Smooth muscle cell (in vitro differentiated cells): ENCODE data around the gene ETNK2. TPM values are rescaled to one million over a fixed set of nuclear protein-coding genes. Genes with fewer than 3 reads are reported as not detected.

Experiments
- DNase-seq: peaks from one replicate; lab custom pipeline; 2025; ENCODE audit not compliant: unreplicated experiment; lab: John Stamatoyannopoulos, UW
- H2AFZ ChIP-seq: fragments of 200-600 bp; sonication (generic); 2 replicates; pipeline ENCODE4 v1.6.0; 2016; ENCODE audit warnings: antibody characterized with exemption, low read depth, mild to moderate bottlenecking
- H3F3A ChIP-seq: fragments of 200-600 bp; sonication (generic); 2 replicates; pipeline ENCODE4 v1.6.0; 2017; ENCODE audit warnings: antibody characterized with exemption, low read depth
- H3K27ac ChIP-seq: fragments of 200-600 bp; sonication (generic); 2 replicates; pipeline ENCODE4 v1.5.1; 2016; ENCODE audit warnings: low read depth, mild to moderate bottlenecking
- H3K27me3 ChIP-seq: fragments of 200-600 bp; sonication (generic); 2 replicates; pipeline ENCODE4 v1.6.1; 2016; ENCODE audit warnings: low read depth, mild to moderate bottlenecking
- H3K36me3 ChIP-seq: fragments of 200-600 bp; sonication (generic); 2 replicates; pipeline ENCODE4 v1.5.1; 2016; ENCODE audit warnings: low read depth
- H3K4me1 ChIP-seq: fragments of 200-600 bp; sonication (generic); 2 replicates; pipeline ENCODE4 v1.5.1; 2016; ENCODE audit warnings: low read depth
- H3K4me2 ChIP-seq: fragments of 200-600 bp; sonication (generic); 2 replicates; pipeline ENCODE4 v1.6.0; 2016; ENCODE audit warnings: mild to moderate bottlenecking
- H3K4me3 ChIP-seq: fragments of 200-600 bp; sonication (generic); 2 replicates; pipeline ENCODE4 v1.5.1; 2016; ENCODE audit warnings: mild to moderate bottlenecking
- H3K79me2 ChIP-seq: fragments of 200-600 bp; sonication (generic); 2 replicates; pipeline ENCODE4 v1.6.0; 2016; ENCODE audit warnings: low read depth, mild to moderate bottlenecking
- H3K9ac ChIP-seq: fragments of 200-600 bp; sonication (generic); 2 replicates; pipeline ENCODE4 v1.6.0; 2016; ENCODE audit warnings: low read depth
- H3K9me3 ChIP-seq: fragments of 200-600 bp; sonication (generic); replicated peaks from 2 replicates; pipeline ENCODE4 v1.5.1; 2016; ENCODE audit warnings: low read depth
- H4K20me1 ChIP-seq: fragments of 200-600 bp; sonication (generic); 2 replicates; pipeline ENCODE4 v1.6.0; 2016; ENCODE audit warnings: low read depth
- WGBS: methylation state at CpG from one replicate; pipeline ENCODE4 v1.1.7; 2016; ENCODE audit warnings: low lambda C conversion rate; 5-methylcytosine and 5-hydroxymethylcytosine counted together
- polyA plus RNA-seq: library from polyadenylated mRNA; unstranded; fragments of >200 nt; fragmentation: Nextera tagmentation; extraction: Ambion mirVana; gene quantifications from 2 replicates; pipeline ENCODE4 v1.2.1, GENCODE V29; 2016
- total RNA-seq: library from RNA; depleted of rRNA; stranded (reverse); fragments of >200 nt; gene quantifications from 2 replicates; pipeline ENCODE4 v1.2.3, GENCODE V29; 2014
- TF ChIP-seq, protein P1 (sequence below): fragments of 200-600 bp; sonication (generic); IDR thresholded peaks from 2 replicates; pipeline ENCODE4 v1.5.1; 2017; ENCODE audit warnings: borderline replicate concordance, mild to moderate bottlenecking, antibody characterized with exemption; ENCODE audit not compliant: insufficient read depth, poor library complexity, severe bottlenecking

ETNK2 gene
- total and polyA plus RNA-seq, 2 experiments from 2014 or later, result 8.9 to 21.4 TPM

DNA sequence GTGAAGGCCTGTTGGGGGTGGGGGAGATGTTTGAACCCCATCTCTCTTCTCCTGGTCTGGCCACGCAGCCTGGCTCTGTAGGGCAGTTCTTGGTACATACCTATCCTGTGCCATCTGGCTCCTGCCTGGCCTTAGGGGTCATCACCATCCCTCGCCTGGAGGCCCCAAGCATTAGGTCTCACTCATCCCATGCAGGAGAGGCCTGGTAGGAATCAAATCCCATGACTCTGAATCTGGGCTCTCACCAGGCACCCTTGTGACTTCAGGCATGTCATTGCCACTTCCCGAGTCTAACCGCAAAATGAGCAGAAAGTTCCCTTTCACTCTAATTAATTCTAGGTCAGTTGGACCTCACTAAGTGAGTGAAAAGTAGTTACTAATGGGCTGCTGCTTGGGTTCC is 37.2 kb downstream of the ETNK2 start:
- H3K79me2 ChIP-seq, result peaks cover 4% of the 10 kb centered on the region
- H3K4me1 ChIP-seq, result peaks cover under 1% of the 10 kb centered on the region
- WGBS, result 94% methylated on average over 4 of the region's 4 CpGs
- H3K36me3 ChIP-seq, result no peaks in the 10 kb centered on the region
- no peak overlapping the region for H3K27ac ChIP-seq
- no peak for DNase-seq
- no peaks in the 10 kb centered on the region for H3K9me3 ChIP-seq
- no peak overlapping the region for H2AFZ ChIP-seq
- H4K20me1 ChIP-seq, result no peaks in the 10 kb centered on the region
- TF ChIP-seq, protein P1, sequence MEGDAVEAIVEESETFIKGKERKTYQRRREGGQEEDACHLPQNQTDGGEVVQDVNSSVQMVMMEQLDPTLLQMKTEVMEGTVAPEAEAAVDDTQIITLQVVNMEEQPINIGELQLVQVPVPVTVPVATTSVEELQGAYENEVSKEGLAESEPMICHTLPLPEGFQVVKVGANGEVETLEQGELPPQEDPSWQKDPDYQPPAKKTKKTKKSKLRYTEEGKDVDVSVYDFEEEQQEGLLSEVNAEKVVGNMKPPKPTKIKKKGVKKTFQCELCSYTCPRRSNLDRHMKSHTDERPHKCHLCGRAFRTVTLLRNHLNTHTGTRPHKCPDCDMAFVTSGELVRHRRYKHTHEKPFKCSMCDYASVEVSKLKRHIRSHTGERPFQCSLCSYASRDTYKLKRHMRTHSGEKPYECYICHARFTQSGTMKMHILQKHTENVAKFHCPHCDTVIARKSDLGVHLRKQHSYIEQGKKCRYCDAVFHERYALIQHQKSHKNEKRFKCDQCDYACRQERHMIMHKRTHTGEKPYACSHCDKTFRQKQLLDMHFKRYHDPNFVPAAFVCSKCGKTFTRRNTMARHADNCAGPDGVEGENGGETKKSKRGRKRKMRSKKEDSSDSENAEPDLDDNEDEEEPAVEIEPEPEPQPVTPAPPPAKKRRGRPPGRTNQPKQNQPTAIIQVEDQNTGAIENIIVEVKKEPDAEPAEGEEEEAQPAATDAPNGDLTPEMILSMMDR, result no peak
- H3K4me2 ChIP-seq, result no peak overlapping the region
- no peaks in the 10 kb centered on the region for H3K27me3 ChIP-seq
- no peak overlapping the region for H3K4me3 ChIP-seq
- no peaks in the 10 kb centered on the region for H3F3A ChIP-seq
- H3K9ac ChIP-seq, result no peak overlapping the region

DNA sequence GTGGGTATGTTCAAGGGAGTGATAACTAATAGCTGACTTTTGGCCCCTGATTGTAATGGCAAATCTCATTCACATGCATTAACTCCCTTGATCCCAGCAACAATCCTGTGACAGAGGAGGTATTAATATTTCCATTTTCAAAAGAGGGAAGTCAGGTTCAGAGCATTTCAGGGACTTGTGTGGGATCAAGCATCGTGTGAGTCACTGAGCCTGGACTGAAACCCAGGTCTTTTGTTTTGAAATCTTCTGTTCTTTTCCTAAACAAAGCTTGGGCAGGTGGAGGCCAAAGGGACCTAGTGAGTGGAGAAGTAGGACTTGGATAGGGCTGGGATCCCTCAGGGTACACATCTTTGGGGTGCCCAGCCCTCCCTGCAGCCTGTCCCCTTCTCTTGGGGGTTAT is 37.9 kb downstream of the ETNK2 start:
- WGBS, result 42% methylated on average over 1 of the region's 1 CpG

DNA sequence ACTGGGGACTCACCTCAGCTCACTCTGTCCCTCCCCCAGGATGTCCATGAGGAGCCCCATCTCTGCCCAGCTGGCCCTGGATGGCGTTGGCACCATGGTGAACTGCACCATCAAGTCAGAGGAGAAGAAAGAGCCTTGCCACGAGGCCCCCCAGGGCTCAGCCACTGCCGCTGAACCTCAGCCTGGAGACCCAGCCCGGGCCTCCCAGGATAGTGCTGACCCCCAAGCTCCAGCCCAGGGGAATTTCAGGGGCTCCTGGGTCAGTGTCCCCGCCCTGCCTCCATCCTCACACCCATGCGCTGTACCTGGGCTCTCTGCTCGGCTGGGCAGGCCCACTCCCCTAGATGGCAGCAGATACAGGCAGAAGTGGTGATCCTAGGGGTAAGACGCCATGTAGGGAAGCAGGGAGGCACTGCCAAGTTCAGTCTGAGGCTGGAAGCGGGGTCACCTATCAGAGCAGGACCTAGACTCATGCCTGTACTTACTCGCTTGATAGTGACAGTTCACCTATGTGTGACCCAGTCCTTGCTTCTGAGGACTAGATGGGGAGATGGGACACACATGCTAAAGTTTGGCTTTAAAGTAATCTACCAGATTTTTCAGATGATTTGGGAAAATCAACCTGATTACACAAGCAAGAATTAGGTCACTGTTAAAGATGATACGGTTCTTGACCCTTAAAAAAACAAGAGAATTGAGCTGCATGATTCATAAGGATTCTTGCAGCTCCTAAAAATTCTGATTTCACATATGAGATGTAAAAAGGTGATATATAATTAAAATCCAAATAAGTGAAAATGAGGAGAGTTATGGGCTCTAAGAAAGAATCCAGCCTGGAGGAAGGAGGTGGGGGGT is 38.7 kb downstream of the ETNK2 start:
- H3K4me1 ChIP-seq, result peaks cover 11% of the 10 kb centered on the region
- 88% methylated on average over 11 of the region's 11 CpGs for WGBS
- H4K20me1 ChIP-seq, result no peaks in the 10 kb centered on the region
- no peak overlapping the region for H3K4me2 ChIP-seq
- no peak overlapping the region for H2AFZ ChIP-seq
- H3F3A ChIP-seq, result no peaks in the 10 kb centered on the region
- TF ChIP-seq, protein P1, result no peak
- no peaks in the 10 kb centered on the region for H3K36me3 ChIP-seq
- DNase-seq, result no peak
- no peaks in the 10 kb centered on the region for H3K27me3 ChIP-seq
- H3K9ac ChIP-seq, result no peak overlapping the region
- H3K27ac ChIP-seq, result no peak overlapping the region
- H3K4me3 ChIP-seq, result no peak overlapping the region
- H3K9me3 ChIP-seq, result no peaks in the 10 kb centered on the region
- peaks cover 4% of the 10 kb centered on the region for H3K79me2 ChIP-seq

More for the DNA sequence above, 37.9 kb downstream of the ETNK2 start:
- DNase-seq, result no peak
- no peak overlapping the region for H3K4me2 ChIP-seq
- H4K20me1 ChIP-seq, result no peaks in the 10 kb centered on the region
- no peaks in the 10 kb centered on the region for H3K27me3 ChIP-seq
- H3K79me2 ChIP-seq, result peaks cover 4% of the 10 kb centered on the region
- no peak overlapping the region for H3K9ac ChIP-seq
- H3K4me1 ChIP-seq, result peaks cover 7% of the 10 kb centered on the region
- no peaks in the 10 kb centered on the region for H3K36me3 ChIP-seq
- no peak overlapping the region for H3K27ac ChIP-seq
- TF ChIP-seq, protein P1, result no peak
- H3K9me3 ChIP-seq, result no peaks in the 10 kb centered on the region
- no peaks in the 10 kb centered on the region for H3F3A ChIP-seq
- H2AFZ ChIP-seq, result no peak overlapping the region
- H3K4me3 ChIP-seq, result no peak overlapping the region
